Activated CD8-positive, alpha-beta memory T cell treated with anti-CD3 and anti-CD28 coated beads for 36 hours (primary cell): ENCODE measurements around the gene BDH1. TPM values are rescaled to one million over a fixed set of nuclear protein-coding genes. Genes with fewer than 3 reads are reported as not detected.
"Not testable (repeated sequence)": the region's sequence is repeated elsewhere in the genome, so short reads cannot be mapped to it uniquely, and the experiment has no call there.

Experiments
- CTCF ChIA-PET: fragments of 350-600 bp; sonication (Branson Sonifier 250); formaldehyde crosslinking; loops from one replicate; lab custom pipeline; 2021; ENCODE audit warnings: antibody characterized with exemption; lab: Charles Lee
- POLR2A ChIA-PET: fragments of 350-600 bp; sonication (Branson Sonifier 250); formaldehyde crosslinking; loops from one replicate; lab custom pipeline; 2021; ENCODE audit warnings: antibody characterized with exemption; lab: Charles Lee
- total RNA-seq, 2 experiments: library from RNA; stranded (reverse); gene quantifications; one replicate each; pipeline ENCODE4 v1.2.3, GENCODE V29; 2021

BDH1 gene
- total RNA-seq, 2 experiments from 2014 or later, result 73.8 to 76.8 TPM

DNA sequence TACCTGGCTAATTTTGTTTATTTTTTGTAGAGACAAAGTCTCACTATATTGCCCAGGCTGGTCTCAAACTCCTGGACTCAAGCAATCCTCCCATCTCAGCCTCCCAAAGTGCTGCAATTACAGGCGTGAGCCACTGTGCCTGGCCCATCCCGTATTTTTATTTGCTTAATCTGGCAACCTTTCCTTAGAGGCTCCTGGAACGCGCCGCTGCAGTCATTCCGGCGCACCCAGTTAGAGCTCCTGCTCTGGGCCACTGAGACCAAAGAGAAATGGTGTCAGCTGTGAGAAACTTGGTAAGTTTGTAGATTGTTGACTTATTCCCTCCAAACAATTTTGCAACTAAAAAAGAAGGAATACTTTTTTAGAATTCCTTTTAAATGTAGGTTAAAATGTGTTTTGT lies 78.0 kb downstream of the BDH1 start:
- CTCF ChIA-PET, result interaction anchor here (0.7 kb wide), 1 partner anchor 140 kb away, joined by 3 read pairs; no protein-coding TSS in a partner anchor
- POLR2A ChIA-PET, result not testable (repeated sequence)

DNA sequence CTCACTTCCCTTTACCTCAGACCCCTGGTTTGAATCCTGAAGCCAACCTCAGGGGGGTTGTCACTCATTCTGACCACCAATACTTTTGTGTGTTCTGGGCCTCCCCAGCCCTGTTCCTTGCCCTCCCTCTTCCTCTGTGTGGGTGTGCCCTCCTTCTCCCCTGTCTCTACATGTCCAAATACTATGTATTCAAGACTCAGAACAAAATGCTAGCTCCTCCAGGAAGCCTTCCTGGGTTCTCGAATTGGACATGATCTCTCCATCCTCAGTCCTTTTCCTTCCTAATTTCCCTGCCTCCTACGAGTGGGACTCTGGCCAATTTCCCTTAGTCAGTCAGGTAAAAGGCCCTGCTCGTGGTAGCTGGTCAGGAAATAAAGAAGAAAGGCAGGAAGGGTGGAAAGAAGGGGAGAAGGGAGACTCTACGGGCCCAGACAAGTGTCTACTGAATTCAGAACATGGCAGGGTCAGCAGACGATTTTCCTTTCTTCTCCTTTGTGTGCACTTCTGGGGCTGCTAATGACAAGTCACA lies 79.7 kb downstream of the BDH1 start:
- ChIA-PET POLR2A (interaction anchor here (0.6 kb wide), 1 partner anchor 243 kb away, joined by 10 read pairs; no protein-coding TSS in a partner anchor), CTCF (no interaction called here)

DNA sequence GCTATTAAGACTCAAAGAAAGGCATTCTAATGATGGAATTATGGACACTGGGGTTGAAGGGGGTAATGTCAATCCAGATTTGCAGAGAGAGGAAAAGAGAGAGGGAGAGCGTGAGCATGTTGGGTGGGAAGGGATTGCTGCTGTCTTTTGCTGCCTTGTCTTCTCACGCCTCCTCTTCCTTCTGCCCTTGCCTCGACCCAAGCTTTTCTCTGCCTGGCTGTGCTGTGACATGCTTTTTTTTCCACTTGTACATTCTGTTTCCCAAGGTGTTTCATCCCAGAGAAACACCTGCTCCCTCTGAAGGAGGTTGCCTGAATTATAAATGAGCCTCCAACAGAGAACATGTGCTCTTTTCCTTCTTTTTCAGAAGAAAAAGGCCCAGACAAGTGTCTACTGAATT lies 80.3 kb downstream of the BDH1 start:
- ChIA-PET CTCF (no interaction called here), POLR2A (interaction anchor here (0.6 kb wide), 1 partner anchor 243 kb away, joined by 10 read pairs; no protein-coding TSS in a partner anchor)

DNA sequence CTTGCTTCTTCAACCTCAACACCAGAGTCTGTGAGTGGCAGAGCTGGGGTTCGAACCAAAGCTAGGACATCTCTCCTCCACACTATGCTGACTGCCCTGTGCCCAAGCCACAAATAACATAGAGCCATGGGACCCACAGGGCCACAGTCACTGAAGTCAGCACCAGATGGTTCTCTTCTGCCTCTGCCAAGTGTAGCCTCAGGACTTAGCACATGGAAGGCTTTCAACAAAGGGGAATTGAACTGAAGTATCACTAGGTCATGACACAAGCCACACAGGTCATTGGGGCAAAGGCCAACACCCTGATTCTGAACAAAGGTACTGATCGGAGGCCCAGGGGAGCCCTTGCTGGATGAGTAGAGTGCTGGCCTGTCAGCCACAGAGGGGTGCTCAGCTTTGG lies 83.6 kb downstream of the BDH1 start:
- ChIA-PET POLR2A (no interaction called here), CTCF (no interaction called here)

DNA sequence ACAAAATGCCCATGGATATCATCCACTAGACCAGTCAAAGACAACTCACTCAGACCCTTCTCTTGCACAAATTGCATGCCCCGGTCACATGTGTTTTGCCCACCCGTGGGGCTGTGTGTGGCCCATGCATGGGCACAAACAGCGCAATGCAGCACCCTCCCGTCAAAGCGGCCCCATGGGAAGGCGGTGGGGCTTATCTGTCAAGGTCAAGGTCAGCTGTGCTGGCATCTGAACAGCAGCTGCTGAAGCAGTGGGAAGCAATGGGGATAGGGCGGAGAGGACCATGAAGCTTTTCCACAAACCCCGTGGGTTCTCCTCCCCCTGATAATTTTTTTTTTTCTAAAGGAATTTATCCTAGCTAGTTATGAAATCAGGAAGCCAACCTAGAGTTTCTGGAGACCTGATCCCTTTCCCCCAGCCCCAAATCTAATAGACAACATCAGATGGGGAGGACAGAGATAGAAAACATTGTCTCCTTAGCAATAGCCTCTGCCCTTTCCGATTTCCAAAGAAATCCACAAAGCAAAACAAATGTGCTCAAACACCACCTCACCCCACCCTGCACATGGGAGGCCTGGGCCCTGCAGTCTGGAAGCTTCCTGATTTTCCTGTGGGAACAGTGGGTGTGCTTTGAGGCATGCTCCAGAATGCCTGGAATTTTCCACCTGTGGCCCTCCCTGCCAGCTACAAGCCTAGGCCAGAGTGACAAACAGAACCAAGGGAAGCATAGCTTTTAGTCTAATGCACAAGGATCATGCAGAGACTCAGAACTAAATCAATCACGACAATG lies 84.4 kb downstream of the BDH1 start:
- POLR2A ChIA-PET, result no interaction called here
- CTCF ChIA-PET, result no interaction called here

DNA sequence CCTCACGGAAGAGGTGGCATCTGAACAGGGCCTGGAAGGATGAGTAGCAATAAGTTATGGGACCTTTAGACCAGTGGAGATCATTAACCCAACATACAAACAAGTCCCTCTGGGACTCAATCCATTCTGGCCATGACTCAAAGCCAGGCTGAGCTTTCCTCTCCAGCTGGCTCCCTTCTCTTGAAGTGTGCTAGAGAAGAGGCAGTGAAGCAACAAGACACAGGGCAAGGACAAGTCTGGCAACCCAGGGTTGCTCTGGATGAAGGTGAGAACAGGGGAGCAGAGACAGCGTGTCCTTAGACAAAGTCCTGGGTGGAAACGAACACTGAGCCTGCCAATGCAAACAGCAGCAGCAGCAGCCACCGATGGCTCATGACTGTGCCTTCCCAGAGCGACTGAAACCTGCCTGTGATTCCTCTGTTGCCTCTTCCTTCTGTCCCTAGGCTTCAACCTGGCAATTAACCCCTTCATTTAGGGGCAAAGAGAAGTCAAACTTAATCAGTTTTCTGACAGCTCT lies 86.8 kb downstream of the BDH1 start:
- CTCF ChIA-PET, result no interaction called here
- POLR2A ChIA-PET, result no interaction called here

DNA sequence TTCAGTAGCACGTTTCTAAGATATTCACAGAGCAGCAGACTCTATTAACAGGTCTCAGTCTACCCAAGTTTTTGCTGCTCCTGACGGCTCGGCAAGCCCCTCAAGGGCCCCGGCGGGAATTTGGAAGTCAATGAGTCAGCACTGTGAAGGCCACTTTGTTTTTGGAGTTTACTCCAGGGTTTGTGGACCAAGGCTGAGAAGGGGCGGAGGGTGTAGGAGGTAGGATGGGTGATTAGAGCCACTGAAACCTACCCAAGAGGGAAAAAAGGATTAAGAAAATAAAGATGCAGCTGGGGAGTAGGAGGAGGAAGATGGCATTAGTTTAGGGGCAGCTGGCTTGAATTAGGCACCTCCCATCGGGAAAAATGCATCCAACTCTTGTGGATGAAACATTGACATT lies 87.6 kb downstream of the BDH1 start:
- CTCF ChIA-PET, result no interaction called here
- POLR2A ChIA-PET, result no interaction called here

DNA sequence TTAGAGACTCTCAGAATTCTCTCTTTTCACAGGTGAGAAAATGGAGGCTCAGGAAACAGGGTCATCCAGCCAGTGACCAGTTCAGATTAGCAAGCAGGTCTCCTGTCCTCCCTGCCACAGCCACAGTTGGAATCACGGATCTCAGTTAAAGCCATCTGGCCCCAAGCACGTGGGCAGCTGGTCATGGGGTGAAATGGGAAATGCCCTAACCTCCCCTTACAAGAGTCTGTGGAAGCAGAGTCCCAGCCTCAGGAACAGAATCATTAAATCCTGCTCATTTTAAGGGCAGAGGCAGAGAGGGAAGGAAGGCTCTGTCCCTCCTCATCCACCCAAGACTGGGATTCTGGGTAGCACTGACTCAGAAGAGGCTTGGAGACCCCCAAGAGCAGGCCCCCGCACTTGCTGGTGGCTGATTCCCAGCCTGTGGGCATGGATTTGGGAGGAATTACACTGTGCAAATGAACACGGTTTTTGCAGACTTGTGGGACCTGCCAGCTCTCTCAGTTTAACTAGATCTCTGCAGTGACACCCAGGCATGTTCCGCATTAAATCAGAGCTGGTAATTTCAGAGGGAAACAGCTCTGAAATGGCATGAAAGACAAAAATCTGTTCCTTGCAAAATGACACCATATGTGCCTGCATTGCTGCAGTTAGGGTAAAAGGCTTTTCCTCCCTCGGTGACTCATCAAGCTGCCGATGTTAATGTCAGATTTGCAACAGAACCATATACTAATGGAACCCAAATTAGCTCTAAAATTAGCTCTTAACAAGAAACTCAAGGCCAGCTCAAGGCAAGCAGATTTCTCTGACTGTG lies 89.0 kb downstream of the BDH1 start:
- CTCF ChIA-PET, result no interaction called here
- POLR2A ChIA-PET, result no interaction called here

DNA sequence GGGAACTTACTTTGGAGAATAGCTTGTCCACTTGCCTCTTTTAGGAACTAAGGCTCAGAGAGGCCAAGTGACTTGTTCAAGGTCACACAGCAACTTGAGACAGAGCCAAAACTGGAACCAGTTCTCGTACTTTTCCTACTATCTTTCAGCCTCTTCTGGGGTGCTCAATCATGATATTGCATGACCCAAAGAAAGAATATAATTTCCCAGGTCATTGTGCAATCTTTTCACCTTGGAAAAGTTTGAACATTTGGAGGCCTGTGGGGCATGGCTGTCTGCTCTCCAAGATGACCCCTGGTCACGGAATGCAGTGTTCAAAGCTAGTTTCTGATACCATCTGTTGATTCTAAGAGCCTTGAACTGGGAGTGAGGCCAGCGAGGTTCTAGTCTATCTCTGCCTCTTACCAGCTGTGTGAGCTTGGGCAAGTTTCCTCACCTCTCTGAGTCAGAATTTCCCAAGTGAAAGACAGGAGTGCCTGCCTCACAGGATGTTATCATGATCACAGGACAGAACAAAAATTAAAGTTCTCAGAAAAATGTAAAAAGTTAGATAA lies 89.7 kb downstream of the BDH1 start:
- ChIA-PET CTCF (no interaction called here), POLR2A (no interaction called here)

DNA sequence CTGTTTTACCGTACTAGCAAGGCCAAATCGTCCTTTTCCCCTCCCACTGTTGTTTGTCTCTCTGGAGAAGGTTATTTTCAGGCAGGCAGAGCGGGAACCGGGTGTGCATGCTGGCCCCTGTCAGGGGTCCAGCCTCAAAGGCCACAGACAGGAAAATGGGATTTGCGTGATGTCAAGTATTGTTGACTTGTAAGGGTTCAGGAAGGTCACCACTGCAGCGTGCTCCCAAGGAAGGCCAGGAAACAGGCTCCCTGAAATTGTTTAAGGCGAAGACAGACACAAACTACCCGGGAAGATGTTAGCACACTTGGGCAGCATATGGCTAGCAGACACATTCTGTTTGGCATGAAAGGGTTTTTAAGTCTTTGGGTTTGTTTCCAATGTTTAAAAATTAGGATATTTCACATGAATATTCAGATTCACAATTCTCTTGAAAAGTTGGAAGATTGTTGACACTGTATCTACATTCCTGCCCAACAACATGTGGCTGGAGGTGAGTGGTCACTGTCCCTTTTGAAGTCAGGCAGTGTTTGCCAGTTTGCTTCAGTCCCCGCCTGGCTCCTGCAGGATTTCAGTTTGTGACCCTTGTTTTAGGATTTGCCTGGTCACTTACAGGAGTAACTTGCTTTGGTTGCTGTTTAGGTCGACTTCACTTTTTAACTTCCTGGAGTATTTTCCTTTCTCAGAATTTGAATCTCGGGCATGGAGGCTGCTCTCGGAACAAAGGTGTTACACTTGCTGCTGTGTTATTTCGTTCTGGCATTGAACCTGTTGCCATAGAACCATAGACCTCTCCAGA lies 90.4 kb downstream of the BDH1 start:
- CTCF ChIA-PET, result no interaction called here

DNA sequence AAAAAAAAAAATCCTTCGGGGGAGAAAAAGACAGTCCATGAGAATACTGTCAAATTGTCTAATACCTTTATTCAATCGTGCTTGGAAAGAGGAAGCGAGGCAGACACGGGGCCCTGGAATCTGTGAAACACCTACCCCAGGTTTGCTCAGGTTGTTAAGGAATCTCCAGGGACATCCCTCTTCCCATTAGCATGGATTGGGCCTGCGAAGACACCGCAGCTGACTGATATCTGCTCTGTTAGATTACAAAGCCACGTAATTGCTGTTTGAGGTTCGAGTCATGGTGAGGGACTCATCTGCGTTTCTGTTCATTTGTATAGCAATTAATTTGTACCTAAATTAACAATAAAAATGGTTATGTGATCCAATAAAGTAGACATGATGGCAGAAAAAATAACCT lies 91.0 kb downstream of the BDH1 start:
- ChIA-PET CTCF (no interaction called here), POLR2A (no interaction called here)

More for the DNA sequence above, 90.4 kb downstream of the BDH1 start:
- POLR2A ChIA-PET, result no interaction called here

DNA sequence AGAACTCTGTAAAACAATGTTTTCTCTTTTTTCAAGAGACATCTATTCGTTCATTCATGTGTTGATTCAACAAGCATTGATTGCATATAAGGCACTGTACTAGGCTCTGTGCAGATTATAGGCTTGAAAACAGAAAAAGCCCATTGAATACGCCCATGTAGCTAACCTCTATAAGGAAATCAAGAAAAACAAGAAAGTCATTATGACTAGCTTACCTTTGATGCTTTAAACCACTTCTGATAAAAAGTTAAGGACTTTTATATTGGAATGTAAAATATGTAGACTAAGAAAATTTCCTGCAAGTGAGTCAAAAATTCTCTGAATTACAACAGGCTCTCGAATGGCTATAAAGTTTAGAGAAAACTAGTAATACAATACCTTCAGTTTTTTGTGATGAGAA lies 92.5 kb downstream of the BDH1 start:
- ChIA-PET POLR2A (interaction anchor here (0.7 to 0.8 kb wide), 2 partner anchors 69 to 91 kb away, joined by 3 to 4 read pairs; no protein-coding TSS in a partner anchor), CTCF (interaction anchor here (0.7 kb wide), 1 partner anchor 46 kb away, joined by 3 read pairs; no protein-coding TSS in a partner anchor)

DNA sequence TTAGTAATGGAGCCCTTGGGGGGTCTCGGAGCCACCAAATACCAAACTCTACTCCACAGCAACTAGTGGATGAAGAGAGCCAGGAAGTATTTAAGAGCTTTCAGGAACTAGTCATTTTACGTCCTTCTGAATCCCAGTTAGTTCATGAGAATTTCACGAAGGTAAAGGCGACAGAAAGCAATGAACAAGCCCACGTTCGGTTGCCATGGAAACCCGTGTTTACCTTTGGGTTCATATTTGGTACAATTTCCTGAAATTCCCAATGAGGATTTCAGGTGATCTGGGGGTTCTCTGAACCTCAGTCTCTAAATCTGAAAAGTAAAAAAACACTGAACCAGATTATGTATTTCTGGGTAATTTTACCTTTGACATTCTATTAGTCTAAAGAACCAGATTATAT lies 93.0 kb downstream of the BDH1 start:
- ChIA-PET POLR2A (interaction anchor here (0.8 kb wide), 1 partner anchor 91 kb away, joined by 4 read pairs; no protein-coding TSS in a partner anchor), CTCF (no interaction called here)

DNA sequence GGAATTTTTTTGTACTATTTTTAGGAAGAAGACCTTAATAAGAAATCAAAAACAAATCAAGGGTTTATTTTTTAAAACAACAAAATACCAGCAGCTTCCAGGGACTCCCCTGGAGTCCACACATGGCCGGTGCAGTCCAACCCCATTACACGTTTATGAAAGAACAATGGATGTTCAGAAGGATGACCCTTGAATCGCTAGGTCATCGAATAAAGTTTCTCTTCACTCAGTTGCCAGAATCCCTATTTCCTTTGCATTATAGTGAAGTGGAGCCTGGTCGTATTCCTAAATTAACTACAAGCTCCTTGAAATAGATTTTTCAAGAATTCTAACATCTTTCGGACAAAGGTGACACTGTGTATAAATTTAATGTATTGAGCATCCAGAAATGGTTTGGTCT lies 95.1 kb downstream of the BDH1 start:
- CTCF ChIA-PET, result no interaction called here
- POLR2A ChIA-PET, result no interaction called here

DNA sequence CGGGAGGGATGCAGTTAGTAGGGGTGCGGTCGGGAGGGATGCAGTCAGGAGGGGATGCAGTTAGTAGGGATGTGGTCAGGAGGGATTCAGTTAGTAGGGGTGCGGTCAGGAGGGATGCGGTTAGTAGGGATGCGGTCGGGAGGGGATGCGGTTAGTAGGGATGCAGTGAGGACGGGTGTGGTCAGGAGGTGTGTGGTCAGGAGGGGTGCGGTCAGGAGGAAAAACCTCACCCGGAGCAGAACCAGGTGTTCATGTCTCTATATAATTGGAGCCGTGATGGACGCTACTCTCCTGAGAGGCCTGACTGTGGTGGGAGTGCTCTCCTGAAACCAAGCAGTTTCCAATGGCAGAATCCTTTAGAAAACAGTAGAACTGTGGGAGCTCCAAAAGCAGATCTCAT lies 95.8 kb downstream of the BDH1 start:
- POLR2A ChIA-PET, result no interaction called here
- CTCF ChIA-PET, result no interaction called here
